Osteoblast (primary cell): ENCODE results near the gene HK3. TPM values are rescaled to one million over a fixed set of nuclear protein-coding genes. Genes with fewer than 3 reads are reported as not detected.

Experiments used
- DNase-seq: peaks from one replicate; pipeline ENCODE4 v3.0.0; 2011; ENCODE audit warnings: low spot score, mixed read lengths; ENCODE audit not compliant: insufficient read length; ENCODE audit errors: missing footprints
- H2AFZ ChIP-seq: 2 replicates; pipeline ENCODE4 v1.6.0; 2011; ENCODE audit warnings: mild to moderate bottlenecking, low read length
- H3K27ac ChIP-seq: 2 replicates; pipeline ENCODE4 v1.5.1; 2011; ENCODE audit warnings: mild to moderate bottlenecking, low read depth, low read length, moderate library complexity
- H3K27me3 ChIP-seq: 2 replicates; pipeline ENCODE4 v1.6.0; 2012; ENCODE audit warnings: mild to moderate bottlenecking, control low read depth, inconsistent platforms, low read length, moderate library complexity; ENCODE audit not compliant: insufficient read depth
- H3K36me3 ChIP-seq: 2 replicates; pipeline ENCODE4 v1.5.1; 2011; ENCODE audit warnings: mild to moderate bottlenecking, low read length, control low read depth, moderate library complexity; ENCODE audit not compliant: insufficient read depth
- H3K4me1 ChIP-seq: 2 replicates; pipeline ENCODE4 v1.5.1; 2011; ENCODE audit warnings: mild to moderate bottlenecking, low read length, control low read depth, moderate library complexity; ENCODE audit not compliant: insufficient read depth
- H3K4me2 ChIP-seq: 2 replicates; pipeline ENCODE4 v1.6.0; 2011; ENCODE audit warnings: mild to moderate bottlenecking, low read length; ENCODE audit not compliant: insufficient read depth
- H3K4me3 ChIP-seq: fragments of 200-600 bp; sonication (generic); 3 replicates; pipeline ENCODE4 v1.5.1; 2012; ENCODE audit warnings: mild to moderate bottlenecking, low read length, inconsistent platforms; ENCODE audit not compliant: insufficient read depth
- H3K79me2 ChIP-seq: 2 replicates; pipeline ENCODE4 v1.6.0; 2012; ENCODE audit warnings: mild to moderate bottlenecking, low read length, control low read depth, inconsistent platforms; ENCODE audit not compliant: insufficient read depth
- H3K9me3 ChIP-seq: 2 replicates; pipeline ENCODE4 v1.5.1; 2011; ENCODE audit warnings: low read depth, low read length, control low read depth
- H4K20me1 ChIP-seq: 2 replicates; pipeline ENCODE4 v1.6.0; 2012; ENCODE audit warnings: mild to moderate bottlenecking, low read length, control low read depth; ENCODE audit not compliant: insufficient read depth
- CTCF ChIP-seq: IDR thresholded peaks from 2 replicates; pipeline ENCODE4 v1.5.1; 2011; ENCODE audit warnings: mild to moderate bottlenecking, low read depth, low read length, moderate library complexity; ENCODE audit errors: extremely low read depth
- total RNA-seq: library from RNA; depleted of rRNA; stranded (reverse); fragments of >200 nt; gene quantifications from 2 replicates; pipeline ENCODE4 v1.2.3, GENCODE V29; 2012

The HK3 gene
- total RNA-seq, 1 donor, result 1.8 TPM

- no peak for DNase-seq
- Histone ChIP-seq H3K4me1 (no peaks in the 10 kb centered on the region), H3K79me2 (no peaks in the 10 kb centered on the region), H3K27me3 (peaks cover 28% of the 10 kb centered on the region), H3K4me2 (no peak overlapping the region), H3K9me3 (no peaks in the 10 kb centered on the region), H3K4me3 (no peak overlapping the region), H4K20me1 (no peaks in the 10 kb centered on the region), H2AFZ (no peak overlapping the region), H3K36me3 (no peaks in the 10 kb centered on the region), H3K27ac (no peak overlapping the region)
- TF ChIP-seq CTCF, result no peak
These were observed 47.8 kb downstream of the HK3 start for GRCh38 chr5:176851380-176851779.

DNA sequence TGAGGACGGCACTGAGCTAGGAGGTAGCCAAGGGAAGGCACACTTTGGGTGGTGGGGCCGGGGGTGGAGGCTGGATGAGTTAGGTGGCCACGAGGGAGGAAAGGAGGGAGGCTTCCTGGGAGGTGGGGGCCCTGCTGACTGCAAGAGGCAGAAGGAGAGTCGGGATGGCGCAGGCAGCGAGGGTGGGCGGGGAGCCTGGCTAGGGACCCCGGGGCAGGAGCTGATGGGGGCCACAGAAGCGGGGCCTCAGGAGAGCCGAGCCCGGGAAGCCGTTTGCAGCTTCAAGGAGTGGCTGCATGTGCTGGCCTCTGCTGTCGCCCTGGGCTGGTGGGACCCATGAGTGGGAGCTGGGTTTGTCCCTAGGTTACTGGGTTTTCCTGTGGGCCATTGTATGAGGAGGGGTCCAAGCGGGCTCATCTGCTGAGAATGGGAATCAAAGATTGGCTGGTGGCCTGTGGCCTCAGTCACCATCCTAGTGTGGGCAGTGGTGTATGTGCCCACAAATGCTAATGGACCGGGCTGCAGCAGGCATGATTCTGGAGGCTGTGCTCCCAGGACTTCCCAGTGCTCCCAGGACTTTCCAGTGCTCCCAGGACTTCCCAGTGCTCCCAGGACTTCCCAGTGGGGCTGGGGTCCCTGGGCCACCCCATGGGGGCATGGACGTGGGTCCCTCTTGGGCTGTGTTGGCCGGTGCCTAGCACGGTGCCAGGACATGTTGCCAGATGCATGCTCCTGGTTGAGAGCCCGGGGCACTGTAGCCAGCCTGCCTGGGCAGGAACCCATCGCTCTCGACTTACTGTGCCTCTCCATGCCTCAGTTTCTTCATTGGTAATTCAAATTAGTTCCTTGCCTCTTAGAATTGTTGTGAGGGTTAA lies 48.5 kb downstream of the HK3 start:
- no peak for DNase-seq
- H3K27me3 ChIP-seq, result peaks cover 33% of the 10 kb centered on the region
- H3K27ac ChIP-seq, result no peak overlapping the region
- no peak overlapping the region for H2AFZ ChIP-seq
- no peak overlapping the region for H3K4me3 ChIP-seq
- TF ChIP-seq CTCF, result no peak
- H3K79me2 ChIP-seq, result no peaks in the 10 kb centered on the region
- H3K4me1 ChIP-seq, result no peaks in the 10 kb centered on the region
- no peaks in the 10 kb centered on the region for H3K36me3 ChIP-seq
- no peaks in the 10 kb centered on the region for H3K9me3 ChIP-seq
- no peak overlapping the region for H3K4me2 ChIP-seq
- H4K20me1 ChIP-seq, result no peaks in the 10 kb centered on the region

DNA sequence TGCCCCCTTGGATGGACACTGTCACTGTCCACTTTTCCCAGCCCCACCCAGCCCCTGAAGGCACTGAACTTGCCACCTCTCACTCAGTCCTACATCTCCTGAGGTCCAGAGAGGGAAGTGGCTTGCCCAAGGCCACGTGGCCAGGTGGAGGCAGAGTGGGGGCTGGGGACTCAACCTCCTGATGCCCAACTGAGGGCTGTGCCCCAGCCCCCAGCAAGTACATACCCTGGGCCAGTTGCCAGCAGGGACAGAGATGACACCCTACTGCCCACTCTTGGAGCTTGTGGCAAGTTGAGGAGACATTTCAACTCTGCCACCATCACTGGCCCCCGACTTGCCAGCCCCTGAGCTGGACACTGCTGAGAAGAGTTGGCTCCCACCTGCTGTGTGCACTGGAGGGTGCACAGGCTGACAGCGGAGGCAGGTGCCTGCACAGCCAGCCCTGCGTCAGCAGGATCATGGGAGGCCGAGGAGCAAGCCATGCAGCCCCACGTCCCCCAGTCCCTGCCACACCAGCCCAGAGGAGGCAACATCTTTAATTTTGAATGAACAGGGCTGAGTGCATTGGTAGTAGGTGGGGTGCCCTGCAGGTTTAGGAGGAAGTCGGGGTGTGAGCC lies 49.4 kb downstream of the HK3 start:
- Histone ChIP-seq H2AFZ (no peak overlapping the region), H3K4me3 (no peak overlapping the region), H3K79me2 (no peaks in the 10 kb centered on the region), H3K4me2 (no peak overlapping the region), H3K36me3 (no peaks in the 10 kb centered on the region), H3K27ac (no peak overlapping the region), H3K4me1 (no peaks in the 10 kb centered on the region), H4K20me1 (no peaks in the 10 kb centered on the region), H3K27me3 (peaks cover 35% of the 10 kb centered on the region), H3K9me3 (no peaks in the 10 kb centered on the region)
- DNase-seq, result no peak
- no peak for TF ChIP-seq CTCF

DNA sequence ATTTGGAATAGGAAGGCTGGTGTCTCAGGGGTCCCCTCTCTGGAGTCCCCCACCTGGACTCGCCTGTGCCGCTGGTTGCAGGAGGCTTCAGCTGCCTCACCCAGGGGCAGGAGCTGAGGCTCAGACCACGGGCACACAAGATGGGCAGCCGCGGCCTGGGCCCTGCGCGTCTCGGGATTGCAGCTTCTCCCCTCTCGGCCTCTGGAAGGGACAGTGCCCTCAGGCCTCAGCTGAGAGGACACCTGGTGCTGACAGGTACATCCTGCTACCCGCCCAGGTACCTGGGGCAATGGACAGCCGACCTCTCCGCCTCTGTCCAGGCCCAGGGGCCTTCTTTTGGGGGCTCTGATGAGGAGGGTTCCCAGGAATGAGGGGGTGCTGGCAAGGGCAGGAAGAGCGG lies 50.5 kb downstream of the HK3 start:
- Histone ChIP-seq H3K36me3 (no peaks in the 10 kb centered on the region), H3K27ac (no peak overlapping the region), H3K79me2 (no peaks in the 10 kb centered on the region), H3K4me1 (no peaks in the 10 kb centered on the region), H3K9me3 (no peaks in the 10 kb centered on the region), H3K27me3 (peaks cover 36% of the 10 kb centered on the region), H3K4me3 (no peak overlapping the region), H2AFZ (no peak overlapping the region), H4K20me1 (no peaks in the 10 kb centered on the region), H3K4me2 (no peak overlapping the region)
- TF ChIP-seq CTCF, result no peak
- DNase-seq, result no peak
